HCEC 1CT (cell line): ENCODE data around the gene MYOT.
A peak's percentile ranks its signal among the peaks of the same experiment; 100 is the strongest.
"Not testable (repeated sequence)": the region's sequence is repeated elsewhere in the genome, so short reads cannot be mapped to it uniquely, and the experiment has no call there.

Experiments used
- DNase-seq: peaks from one replicate; pipeline ENCODE4 v3.0.0-alpha.2; 2017

Gene MYOT

DNA sequence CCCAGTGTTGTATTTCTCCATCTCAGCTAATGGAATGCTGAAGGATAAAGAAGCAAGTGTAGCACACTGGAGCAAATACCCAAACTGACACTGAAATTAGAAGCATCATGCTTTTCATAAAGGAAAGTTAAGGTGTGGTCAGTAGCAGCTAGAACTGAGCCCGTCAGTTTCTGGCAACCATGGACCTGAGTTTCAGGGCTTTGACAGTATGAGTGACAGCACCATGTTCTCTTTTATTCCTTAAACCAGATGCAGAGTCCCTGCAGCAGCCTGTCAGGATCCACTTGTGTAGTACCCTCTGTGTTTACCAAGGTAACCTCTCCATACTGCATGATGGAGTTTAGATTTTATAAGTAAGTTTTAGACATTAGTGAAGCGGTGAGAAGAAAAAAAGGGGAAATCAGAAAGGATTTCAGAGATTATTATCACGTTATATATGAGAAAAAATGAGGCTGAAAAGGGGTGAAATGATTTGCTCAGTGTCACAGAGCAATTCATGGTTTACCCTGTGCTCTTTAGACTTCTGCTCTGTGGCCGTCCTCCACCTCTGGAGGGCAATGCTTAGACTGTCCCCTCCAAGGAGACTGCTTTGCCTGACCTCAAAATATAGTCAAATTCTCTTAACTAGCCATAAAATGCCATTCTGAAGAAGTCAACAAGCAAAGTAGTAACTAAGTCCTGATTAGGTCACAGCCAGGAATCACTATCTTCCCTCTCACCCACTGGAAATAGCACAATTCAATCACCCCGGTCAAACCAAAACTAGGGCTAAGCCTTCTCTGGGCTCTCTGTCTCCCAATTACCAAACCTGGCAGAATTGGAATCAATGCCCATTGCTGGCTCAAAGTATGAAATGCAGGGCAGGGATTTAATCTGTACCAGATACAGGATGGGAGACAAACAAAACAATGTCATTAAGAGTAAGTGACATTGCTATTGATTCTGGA, 10.5 kb upstream of the MYOT start:
- DNase-seq: no peak

DNA sequence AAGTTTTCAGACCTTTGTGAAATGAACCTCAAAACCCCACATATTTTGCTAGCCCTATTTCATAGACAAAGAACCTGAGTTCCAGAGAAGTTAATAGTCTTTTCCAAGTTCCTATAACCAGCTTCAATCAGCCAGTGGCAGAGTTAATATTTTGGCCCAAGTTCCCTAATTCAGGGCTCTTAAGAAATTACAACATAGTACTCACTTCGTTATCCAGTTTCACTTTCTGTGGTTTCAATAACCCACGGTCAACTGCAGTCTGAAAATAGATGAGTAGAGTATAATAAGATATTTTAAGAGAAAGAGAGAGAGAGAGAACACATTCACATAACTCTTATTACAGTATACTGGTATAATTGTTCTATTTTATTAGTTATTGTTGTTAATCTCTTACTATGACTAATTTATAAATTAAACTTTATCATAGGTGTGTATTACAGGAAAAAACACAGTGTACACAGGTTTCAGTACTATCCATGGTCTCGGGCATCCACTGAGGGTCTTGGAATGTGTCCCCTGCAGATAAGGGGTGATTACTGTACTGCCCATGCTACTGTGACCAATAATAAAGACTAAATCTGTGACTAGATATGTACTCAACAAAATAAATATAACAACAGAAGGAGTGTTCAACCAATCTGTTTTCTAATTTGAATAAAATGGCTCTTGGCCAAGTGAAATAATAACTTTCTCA, 9.3 kb upstream of the MYOT start:
- DNase-seq: peak; percentile 5

DNA sequence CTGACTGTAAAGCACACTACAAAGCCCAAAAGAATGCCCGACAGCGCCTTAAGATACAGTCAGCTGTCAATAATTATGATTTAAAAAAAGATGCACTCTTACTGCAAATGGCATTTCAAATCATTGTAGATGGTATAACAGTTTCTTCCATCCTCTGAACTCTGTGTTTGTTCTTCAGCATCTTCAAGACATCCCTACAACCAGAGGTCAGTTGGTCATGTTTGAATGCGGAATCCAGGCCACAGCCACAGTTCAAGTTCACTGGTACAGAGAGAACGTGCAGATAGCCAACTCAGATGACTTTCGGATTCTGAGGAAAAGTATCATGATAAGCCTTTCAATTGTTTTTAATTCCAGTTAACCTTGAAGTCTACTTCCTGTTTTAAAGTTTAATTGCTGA, 8.7 kb upstream of the MYOT start:
- no peak for DNase-seq

DNA sequence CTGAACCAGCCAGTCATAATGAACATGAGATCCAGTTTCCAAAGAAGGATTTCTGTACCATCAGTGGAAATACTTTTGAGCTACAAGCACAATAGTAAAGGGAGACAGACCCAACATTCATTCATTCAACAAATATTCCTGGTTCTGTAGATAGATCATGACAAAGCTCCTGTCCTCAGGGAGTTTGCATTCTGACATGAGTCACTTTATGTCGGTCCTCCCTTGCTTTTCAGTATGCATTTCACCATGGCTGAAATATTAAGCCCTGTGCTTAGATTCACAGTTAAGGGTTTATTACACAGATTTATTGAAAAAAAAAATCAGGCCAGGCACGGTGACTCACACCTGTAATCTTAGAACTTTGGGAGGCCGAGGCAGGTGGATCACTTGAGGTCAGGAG, 5.4 kb upstream of the MYOT start:
- DNase-seq: no peak

DNA sequence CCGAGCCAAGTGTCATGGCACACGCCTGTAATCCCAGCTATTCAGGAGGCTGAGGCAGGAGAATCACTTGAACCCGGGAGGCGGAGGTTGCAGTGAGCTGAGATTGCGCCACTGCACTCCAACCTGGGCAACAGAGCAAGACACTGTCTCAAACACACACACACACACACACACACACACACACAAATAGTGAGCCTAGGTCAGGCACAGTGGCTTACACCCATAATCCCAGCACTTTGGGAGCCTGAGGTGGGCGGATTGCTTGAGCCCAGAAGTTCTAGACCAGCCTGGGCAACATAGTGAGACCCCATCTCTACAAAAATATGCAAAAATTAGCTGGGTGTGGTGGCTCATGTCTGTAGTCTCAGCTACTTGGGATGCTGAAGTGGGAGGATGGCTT, 4.0 kb upstream of the MYOT start:
- DNase-seq: not testable (repeated sequence)

DNA sequence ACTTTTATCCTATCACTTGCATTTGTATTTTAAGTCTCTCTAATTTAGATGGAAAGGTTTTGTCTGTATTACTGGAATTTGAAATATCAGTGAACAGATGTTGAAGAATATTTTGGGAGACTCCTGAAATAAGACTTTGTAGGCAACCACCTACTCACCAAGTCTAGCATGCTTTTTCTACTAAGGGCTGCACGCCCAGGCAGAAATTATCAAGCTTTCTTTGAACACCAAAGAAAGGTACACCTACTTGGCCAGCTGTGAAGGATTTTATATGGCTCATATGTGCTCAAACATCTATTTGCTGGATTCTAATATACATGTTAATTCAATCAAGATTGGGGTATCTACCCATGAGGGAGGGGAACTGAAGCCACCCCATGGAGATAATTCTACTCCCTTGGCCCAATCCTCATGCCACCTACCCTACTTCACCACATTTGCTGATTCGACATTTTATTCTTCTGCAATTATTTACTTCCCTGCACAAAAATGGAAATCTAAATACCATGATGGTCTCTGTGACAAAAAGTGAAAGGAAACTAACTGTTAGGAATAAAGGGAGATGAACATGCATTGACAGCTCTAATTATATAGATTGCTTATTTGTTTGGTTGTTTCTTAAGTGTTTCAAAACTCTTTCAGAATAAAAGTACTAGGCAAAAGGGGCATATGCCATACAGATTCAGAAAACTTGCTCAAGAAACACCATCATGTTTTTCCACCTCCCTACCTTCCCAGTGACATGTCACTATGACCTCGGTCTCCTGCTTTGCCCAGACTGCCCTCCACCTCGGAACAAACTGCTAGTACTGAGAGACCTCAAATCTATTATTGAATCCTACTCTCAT, 895 bp upstream of the MYOT start:
- DNase-seq: no peak

DNA sequence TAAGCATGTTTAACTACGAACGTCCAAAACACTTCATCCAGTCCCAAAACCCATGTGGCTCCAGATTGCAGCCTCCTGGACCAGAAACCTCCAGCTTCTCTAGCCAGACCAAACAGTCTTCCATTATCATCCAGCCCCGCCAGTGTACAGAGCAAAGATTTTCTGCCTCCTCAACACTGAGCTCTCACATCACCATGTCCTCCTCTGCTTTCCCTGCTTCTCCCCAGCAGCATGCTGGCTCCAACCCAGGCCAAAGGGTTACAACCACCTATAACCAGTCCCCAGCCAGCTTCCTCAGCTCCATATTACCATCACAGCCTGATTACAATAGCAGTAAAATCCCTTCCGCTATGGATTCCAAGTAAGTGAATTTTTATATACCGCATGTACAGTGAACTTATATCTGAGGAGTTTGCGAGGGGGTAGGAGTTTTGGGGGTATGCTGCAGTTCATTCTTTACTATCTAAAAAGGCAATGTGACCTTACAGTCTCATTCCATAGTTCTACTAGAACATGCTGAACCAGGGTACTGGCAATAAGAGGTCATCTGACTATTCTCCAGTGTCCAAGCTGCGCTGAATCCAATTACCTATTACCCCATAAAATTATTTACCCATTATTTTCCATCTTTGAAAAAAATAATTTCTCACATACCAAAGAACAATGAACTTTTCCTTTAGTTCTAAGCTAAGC, 3.1 kb downstream of the MYOT start:
- no peak for DNase-seq

DNA sequence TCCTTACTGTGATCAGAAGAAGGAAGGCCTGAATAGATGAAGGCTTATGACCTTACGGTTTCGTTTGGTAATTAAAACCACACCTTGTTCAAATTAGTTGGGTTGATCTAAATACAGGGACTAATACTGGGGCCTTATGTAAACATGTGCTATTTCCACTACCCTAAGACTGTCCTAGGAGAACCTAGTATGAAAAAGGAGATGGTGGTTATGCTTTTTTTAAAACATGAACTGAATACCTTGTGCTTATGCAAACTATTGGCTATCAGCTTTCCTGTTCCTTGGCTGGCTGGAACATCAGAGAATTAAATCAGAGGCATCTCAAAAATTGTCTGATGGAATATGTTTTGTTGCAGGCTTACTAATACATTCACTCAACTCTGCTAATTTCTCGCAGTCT, 3.9 kb downstream of the MYOT start:
- DNase-seq: no peak

DNA sequence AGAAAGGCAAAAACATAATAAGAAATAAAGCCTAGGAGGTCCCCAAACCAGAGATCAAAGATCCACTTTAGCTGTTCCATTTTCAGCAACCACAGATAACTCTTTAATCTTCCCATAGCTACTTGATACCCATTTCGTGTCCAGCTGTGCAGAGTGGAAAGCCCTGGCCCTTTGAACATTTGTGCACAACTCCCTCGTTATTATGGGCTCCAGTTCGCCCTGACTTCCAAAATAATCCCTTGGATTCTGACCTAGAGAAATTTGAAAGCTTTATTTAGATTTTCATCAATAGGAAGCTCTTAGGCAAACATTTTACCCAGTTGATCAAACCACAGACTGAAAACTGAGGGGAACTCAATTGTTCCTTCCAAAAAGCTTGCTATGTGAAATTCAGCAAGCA, 4.8 kb downstream of the MYOT start:
- no peak for DNase-seq

DNA sequence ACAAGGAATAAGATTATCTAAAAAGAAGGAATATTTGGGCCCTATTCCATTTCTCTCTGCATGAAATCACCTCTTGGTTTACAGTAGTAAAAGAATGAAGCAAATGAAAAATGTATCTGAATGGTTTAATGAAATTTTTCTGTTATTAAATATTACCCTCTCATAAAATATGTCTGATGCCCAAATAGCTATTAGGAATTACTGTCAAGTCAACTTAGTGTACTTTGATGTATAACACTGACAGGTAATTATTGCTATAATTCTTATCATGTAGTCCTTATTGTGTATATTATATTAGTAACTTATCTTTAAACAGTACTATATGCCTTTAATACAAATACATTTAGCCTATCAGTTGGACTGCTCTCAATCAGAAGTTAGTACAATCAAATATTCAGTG, 8.4 kb downstream of the MYOT start:
- no peak for DNase-seq

DNA sequence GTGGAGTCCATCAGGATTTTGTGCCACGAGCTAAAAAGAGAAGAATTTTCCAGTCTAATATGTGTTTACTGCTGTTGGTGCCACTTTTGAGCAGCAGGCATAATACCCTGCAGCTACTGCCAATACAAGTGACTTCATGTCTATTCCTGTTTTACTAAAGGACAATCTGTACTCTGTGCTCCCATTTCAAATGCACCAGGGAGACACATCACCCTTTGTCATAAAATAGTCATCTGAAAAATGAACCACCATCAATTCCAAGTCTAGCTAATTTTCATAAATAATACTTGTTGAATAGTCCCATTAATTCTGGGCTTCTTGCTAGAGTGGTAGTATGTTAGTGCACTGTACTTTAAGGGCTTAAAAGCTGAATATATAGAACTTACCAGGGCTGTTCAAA, 12.7 kb downstream of the MYOT start:
- no peak for DNase-seq

DNA sequence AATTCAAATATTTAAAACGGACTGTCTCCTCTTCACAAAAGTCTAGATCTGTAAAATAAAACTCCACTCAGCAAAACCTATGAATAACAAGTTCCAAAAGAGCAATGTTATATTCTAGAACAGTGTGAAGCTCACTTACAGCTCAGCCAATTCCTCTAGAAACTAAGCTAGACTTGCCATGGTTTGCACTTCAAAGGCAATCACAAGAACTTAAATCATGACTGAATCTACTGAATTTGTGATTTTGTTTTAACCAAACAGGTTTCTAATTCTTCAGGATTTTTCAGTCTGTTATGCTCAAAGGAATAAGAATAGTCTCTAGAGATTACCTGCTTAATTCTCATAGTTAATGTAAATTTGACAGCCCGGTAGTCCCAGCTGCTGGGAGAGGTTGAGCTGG, 20.2 kb downstream of the MYOT start:
- DNase-seq: no peak

DNA sequence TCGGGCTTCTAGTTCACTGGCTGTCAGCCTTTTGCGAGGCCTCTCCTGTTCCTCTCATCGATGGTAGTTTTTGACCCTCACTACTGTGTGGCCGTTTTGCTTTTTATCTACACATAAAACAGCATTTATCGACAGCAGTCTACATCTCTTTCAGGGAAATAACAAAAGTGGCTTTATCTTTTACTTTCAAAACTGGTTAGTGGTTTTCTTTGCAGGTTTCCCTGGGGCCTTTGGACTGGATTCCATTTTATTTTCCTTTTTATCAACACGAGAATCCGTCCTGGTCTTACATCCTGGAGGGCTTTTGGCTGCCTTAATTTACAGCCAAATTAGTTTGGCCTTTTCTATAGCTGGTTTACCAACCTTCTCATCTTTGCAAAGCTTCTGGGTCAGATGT, 20.8 kb downstream of the MYOT start:
- DNase-seq: no peak

DNA sequence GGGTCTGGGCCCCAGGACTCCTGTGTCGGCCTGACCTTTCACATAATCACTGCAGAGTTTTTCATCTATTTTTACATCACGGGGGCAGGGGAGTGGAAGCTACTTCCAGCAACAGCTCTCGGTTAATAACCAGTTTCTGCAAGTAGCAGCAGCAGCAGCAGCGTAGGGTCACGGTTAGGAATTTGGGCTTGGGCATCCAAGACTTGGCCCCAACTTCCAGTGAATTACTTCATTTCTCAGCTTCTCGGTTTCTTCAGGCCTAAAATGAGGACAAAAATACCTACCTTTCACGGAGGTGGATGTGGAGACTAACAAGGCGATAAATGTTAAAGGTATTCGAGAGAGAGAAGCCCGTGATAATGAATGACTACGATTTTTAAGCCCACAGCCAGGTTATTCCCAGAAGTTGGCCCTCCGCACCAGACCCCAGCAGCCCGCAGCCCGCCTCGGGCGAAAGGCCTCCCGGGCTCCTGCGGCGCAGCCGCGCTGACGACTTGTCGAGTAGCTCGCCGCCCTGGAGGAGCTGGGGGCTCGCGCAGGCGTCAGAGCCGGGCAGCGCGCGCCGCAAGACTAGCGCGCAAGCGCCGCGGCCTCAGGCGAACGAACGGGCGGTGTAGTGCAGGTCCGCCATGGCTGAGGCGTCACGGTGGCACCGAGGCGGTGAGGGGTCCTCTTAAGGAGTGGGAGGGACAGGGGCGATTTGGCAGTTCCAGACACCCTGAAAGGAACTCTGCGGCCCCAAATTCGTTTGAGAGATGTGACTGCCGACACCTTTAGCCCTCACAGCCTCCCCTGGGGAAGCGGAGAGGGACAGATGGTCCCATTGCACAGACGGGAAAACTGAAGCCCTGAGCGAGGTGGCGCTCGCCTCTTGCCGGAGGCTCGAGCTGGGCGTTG, 21.5 kb downstream of the MYOT start, which contains the start of gene PKD2L2:
PKD2L2 (plus strand) TSS at position 595 of the 897 bp plus-strand sequence; CDS start at position 630, 35 bp downstream.
- no peak for DNase-seq

DNA sequence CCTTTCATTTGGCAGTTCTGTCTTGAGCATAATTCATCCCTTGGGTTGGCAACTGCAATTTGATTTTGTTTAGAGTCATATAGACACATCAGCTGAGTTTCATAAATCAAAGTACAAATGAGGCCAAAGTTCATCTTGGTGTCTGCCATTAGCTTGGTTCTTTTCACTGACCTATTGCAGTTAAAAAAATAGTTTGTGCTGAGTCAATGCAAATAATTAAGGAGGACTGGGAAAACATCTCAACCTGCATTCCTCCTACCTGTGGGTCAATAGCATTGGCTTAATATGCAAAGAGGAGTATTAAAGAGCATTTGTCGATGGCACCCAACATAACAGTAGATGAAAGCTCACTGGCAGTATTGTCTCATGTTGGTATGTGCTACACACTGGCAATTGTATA, 23.2 kb downstream of the MYOT start:
- no peak for DNase-seq

DNA sequence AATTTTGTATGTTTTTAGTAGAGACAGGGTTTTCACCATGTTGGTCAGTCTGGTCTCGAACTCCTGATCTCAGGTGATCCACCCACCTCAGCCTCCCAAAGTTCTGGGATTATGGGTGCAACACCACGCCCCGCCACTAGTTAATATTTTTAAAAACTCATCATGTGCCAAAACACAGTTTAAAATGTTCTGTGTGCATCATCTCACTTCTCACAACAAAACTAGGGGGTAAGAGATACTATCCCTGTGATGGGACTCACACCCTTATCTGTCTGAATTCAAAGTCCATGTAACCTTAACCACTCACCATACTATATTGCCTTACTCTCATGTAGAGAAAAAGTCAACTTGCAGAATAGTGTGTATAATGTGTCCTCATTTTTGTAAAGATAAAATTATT, 24.2 kb downstream of the MYOT start:
- DNase-seq: no peak

DNA sequence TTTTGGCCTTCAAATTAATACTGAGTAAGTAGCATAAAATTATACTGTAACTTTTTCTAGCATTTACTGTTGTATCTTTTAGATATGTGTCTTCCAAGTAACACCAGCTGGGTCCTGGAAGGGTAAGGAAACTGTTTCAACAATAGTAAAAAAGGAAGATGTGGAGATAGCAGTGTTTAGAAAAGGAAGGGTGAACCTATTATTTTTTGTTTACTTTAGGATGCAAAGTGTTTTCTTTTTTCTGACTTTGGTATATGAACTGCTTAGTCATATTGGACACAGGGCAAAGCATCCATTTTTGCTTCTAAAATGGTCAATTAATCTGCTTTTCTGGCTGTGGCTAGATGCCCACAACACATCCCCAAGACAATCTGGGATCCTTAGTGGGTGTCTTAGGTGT, 26.9 kb downstream of the MYOT start:
- no peak for DNase-seq

DNA sequence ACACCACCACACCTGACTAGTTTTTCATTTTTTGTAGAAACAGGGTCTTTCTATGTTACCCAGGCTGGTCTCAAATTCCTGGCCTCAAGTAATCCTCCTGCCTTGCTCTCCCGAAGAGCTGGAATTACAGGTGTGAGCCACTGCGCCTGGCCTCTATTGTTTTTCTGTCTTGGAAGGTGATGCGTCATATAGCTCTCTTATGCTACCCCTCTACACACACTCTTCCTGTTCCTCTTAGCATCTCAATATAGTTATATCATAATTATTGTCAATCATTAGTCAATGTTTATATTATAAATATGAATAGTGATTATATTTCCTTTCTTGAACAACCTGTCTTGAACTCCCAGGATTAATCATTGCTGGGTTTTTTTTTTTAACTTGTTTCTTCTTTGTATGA, 28.9 kb downstream of the MYOT start:
- no peak for DNase-seq

DNA sequence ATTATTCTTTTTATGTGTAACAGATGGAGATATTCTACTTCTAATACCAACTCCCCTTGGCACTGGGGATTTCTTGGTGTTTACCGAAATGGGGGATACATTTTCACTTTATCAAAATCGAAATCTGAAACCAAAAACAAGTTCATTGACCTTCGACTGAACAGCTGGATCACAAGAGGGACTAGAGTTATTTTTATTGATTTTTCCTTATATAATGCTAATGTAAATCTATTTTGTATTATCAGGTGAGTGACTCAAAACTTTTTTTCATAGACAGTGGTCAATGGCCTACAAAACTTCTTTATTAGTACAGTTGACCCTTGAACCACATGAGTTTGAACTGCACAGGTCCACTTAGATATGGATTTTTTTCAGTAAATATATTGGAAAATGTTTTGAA, 31.8 kb downstream of the MYOT start:
- DNase-seq: no peak

DNA sequence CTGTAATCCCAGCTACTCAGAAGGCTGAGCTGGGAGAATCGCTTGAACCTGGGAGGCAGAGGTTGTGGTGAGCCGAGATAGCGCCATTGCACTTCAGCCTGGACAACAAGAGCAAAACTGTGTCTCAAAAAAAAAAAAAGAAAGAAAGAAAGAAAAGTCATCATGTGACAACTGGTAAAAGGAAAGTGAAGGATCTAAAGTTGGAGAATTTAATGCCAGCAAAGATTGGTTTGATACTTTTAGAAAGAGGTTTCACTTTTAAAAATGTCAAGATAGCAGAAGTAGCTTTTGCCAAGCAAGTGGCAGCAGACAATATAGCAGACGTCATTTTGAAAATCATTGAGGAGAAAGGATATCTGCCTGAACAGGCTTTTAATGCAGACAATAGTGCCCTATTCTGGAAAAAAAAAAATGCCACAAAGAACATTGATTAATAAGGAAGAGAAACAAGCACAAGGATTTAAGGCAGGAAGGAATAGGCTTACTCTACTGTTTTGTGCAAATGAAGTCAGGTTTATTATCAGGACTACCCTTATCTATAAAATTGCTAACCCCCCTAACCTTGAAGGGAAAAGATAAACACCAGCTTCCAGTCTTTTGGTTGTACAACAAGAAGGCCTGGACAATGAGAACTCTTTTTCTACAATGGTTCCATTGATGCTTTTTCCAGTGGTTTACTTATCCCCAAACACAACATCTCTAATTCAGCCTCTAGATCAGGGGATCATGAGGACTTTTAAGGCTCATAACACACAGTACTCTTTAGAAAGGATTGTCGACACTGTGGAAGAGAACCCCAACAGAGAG, 33.6 kb downstream of the MYOT start:
- DNase-seq: no peak
